ENCODE data around the gene NOSTRIN.
"Not testable (repeated sequence)": the region's sequence is repeated elsewhere in the genome, so short reads cannot be mapped to it uniquely, and the experiment has no call there.

Gene NOSTRIN

GRCh38 chr2:168819050-168819715, 16.7 kb downstream of the NOSTRIN start:
- no peak for DNase-seq (ENCODE audit: low read depth)

DNA sequence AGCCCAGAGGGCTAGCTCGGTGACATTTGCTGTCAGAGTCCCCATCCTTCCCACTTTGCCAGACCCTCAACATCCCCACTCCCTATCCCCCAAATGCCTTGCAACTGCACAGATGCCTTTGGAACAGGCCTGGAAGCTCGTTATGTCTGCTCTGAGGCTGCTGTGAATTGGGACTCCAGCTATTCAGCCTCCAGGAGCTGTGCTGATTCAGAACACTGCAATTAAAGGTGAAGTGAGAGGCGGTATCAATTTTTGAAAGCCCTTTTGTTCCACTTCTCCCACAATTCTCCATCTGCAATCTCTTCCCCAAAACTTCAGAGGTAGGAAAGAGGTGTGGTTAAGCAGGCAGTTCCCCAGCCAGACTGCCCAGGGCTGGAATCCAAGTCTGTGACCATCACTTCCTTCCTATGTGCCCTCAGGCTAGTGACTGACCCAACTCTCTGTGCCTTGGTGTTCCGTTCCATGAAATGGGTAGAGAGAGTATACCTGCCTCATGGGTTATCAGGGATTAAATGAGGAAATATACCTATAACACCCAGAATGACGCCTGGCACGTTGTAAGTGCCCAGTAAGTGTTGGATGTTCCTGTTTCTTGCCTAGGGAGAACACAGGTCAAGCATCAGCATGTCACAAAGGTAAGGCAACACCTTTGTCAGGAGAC, 17.5 kb downstream of the NOSTRIN start:
- no peak for DNase-seq (ENCODE audit: low read depth)

DNA sequence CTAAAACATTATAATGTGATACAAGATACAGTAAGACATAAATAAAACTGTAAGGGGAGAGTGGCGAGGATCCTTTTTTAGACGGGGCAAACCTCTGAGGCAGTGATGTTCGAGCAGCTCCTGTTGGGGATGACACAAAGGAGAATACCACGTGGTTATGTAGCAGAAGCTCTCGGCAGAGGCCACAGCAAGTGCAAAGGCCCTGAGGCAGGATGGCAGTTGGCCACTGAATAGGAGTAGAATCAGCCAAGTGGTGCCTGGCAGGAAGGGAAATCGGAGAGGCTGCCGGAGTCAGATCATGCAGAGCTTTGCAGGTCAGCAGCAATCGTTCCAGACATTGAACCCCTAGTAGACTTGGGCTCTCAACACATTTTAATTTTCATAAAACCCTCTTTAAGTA, 19.1 kb downstream of the NOSTRIN start:
- no peak for DNase-seq (ENCODE audit: low read depth)

GRCh38 chr2:168821992-168822391, 19.6 kb downstream of the NOSTRIN start:
- DNase-seq (ENCODE audit: low read depth), result no peak

DNA sequence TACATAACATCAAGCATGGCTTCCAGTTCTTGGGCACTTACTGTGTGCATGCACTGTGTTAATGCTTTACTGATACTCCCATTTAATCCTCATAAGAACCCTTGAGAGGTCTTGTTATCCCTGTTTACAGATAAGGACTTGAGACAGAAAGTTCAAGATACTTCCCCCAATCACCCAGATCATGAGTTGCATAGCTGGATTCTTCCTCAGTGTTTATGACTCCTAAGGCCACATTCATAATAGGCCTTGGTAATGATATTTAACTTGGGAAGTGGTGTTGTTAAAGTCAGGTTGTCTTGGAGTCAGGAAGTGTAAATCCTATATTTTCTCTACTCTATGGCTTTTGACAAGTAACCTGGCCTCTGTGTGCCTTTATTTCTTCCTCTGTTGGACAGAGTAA, 22.7 kb downstream of the NOSTRIN start:
- no peak for DNase-seq (ENCODE audit: low read depth)

- no peak for DNase-seq (ENCODE audit: low read depth)
These were observed 28.5 kb downstream of the NOSTRIN start for GRCh38 chr2:168830958-168831357.

DNA sequence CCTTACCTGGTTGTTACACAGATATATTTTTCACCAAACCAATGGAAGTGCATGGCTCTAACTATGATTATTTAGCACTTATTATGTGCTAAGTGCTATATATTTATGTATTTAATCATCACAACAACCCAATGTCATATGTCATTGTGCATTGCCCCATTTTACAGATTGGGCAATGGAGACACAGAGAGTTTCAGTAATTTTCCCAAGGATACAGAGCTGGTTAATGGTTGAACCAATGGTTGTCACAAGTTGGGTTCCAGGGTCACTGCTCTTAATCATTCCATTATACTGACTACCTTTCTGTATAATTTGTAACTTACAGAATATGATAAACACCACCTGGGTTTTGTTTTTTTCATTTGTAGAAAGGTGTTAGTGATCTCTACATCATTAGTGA, 29.2 kb downstream of the NOSTRIN start:
- no peak for DNase-seq (ENCODE audit: low read depth)

- DNase-seq (ENCODE audit: low read depth), result no peak
These were observed 33.5 kb downstream of the NOSTRIN start for GRCh38 chr2:168835969-168836368.

GRCh38 chr2:168841445-168841844, 39.0 kb downstream of the NOSTRIN start:
- DNase-seq (ENCODE audit: low read depth), result no peak

DNA sequence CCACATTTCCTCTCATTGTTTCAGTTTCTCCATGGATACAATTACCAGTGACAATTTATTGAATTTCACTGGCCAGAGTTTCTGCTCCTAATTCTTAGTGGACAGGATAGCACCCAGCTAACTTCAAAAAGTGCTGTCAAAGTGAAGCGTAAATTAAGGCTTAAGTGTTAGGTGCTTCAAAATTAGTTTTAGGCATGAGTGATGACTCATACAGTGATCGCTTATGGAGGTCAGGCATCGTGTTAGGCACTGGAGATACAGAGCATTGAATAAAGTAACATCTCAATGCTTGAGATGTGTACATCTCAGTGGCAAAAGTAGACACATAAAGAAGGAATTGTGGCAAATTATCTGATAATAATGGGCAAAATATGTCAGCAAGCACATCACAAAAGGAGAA, 40.8 kb downstream of the NOSTRIN start:
- no peak for DNase-seq (ENCODE audit: low read depth)

- DNase-seq (ENCODE audit: low read depth), result no peak
These were observed 45.8 kb downstream of the NOSTRIN start for GRCh38 chr2:168848225-168848624.

DNA sequence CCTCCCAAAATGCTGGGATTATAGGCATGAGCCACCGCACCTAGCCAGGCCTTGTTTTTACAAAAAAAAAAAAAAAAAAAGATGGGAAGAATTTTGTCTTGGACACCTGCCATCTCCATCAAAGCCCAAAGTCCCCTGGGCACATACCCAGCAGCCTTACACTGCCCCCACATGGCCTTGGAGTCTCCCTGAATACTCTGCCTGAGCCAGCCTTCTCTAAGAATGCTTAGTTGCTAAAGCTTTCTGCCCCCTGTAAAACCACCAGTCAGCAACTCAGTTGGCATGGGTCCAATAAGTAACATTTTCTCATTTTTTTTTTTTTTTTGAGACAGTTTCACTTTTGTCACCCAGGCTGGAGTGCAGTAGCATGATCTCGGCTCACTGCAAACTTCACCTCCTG, 47.2 kb downstream of the NOSTRIN start:
- no peak for DNase-seq (ENCODE audit: low read depth)

- peak; percentile 7 for DNase-seq (ENCODE audit: low read depth)
These were observed 48.4 kb downstream of the NOSTRIN start for GRCh38 chr2:168850846-168851245.

DNA sequence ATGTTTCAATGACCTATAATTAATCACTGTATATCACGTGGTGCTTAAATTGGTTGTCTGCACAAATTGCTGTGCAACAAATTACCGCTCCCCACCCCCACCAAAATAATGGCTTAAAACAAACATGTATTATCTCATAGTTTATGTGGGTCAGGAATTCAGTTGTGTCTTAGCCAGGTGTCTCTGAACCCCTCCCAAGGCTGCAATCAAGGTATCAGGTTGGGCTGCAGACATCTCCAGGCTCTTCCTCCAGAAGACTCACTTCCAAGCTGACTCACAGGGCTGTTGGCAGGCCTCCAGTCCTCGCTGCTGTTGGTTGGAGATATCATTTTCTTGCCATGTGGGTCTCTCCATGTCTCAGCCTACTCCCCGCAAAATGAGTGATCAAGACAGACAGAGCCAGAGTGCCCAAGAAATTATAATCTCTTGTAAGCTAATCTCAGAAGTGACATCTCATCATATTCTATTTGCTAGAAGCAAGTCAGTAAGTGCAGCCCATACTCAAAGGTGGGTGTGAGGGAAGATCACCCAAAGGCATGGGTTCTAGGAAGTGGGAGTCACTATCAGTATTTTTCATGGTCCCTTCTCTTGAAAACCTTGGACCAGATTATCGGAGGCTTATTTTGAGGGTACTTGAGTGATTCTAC, 49.4 kb downstream of the NOSTRIN start:
- DNase-seq (ENCODE audit: low read depth), result peak; percentile 8

GRCh38 chr2:168852481-168852880, 50.0 kb downstream of the NOSTRIN start:
- no peak for DNase-seq (ENCODE audit: low read depth)

DNA sequence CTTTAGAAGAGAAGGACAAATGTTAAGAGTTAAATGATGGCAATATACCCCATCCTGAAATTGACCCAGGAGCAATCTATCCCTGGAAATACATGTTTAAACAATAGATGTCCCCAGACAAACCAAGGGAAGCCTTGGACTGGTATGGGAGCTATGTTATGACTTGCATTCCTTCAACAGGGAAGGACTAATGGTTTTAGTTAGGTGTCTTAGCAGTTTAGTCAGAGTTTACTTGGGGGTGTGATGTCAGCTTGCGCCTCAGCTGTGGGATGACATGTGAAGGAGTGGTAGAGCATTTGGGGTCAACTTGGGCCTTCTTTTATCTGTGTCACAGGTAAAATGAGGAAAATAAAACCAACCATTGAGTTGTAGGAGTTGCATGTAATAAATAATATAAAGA, 51.0 kb downstream of the NOSTRIN start:
- DNase-seq (ENCODE audit: low read depth), result no peak

GRCh38 chr2:168854651-168855050, 52.2 kb downstream of the NOSTRIN start:
- no peak for DNase-seq (ENCODE audit: low read depth)

DNA sequence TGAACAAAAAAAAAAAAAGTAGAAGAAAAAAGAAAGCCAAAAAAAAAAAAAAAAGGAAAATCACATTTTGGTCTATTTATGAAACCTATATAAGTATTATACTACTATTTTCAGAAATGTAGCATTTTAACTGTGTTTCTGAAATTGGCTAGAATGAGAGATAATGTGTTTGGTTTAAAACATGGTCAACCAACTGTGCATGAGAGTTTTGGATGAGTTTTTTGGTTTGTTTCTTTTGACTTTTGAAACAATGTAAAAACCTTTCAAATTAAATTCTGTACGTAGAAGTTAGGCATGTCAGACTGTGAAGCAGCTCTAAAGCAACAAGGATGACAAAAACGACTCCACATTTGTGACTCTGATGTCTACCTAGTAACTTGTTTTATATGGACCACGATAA, 53.2 kb downstream of the NOSTRIN start:
- DNase-seq (ENCODE audit: low read depth), result no peak

GRCh38 chr2:168858146-168858545, 55.7 kb downstream of the NOSTRIN start:
- DNase-seq (ENCODE audit: low read depth), result no peak

DNA sequence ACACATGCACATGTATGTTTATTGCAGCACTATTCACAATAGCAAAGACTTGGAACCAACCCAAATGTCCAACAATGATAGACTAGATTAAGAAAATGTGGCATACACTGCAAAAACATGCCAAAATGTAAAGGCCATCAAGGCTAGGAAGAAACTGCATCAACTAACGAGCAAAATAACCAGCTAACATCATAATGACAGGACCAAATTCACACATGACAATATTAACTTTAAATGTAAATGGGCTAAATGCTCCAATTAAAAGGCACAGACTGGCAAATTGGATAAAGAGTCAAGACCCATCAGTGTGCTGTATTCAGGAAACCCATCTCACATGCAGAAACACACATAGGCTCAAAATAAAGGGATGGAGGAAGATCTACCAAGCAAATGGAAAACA, 64.7 kb downstream of the NOSTRIN start:
- not testable (repeated sequence) for DNase-seq (ENCODE audit: low read depth)

DNA sequence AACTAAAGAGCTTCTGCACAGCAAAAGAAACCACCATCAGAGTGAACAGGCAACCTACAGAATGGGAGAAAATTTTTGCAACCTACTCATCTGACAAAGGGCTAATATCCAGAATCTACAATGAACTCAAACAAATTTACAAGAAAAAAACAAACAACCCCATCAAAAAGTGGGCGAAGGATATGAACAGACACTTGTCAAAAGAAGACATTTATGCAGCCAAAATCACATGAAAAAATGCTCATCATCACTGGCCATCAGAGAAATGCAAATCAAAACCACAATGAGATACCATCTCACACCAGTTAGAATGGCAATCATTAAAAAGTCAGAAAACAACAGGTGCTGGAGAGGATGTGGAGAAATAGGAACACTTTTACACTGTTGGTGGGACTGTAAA, 67.9 kb downstream of the NOSTRIN start:
- DNase-seq (ENCODE audit: low read depth), result not testable (repeated sequence)

GRCh38 chr2:168870824-168871223, 68.4 kb downstream of the NOSTRIN start:
- DNase-seq (ENCODE audit: low read depth), result not testable (repeated sequence)

DNA sequence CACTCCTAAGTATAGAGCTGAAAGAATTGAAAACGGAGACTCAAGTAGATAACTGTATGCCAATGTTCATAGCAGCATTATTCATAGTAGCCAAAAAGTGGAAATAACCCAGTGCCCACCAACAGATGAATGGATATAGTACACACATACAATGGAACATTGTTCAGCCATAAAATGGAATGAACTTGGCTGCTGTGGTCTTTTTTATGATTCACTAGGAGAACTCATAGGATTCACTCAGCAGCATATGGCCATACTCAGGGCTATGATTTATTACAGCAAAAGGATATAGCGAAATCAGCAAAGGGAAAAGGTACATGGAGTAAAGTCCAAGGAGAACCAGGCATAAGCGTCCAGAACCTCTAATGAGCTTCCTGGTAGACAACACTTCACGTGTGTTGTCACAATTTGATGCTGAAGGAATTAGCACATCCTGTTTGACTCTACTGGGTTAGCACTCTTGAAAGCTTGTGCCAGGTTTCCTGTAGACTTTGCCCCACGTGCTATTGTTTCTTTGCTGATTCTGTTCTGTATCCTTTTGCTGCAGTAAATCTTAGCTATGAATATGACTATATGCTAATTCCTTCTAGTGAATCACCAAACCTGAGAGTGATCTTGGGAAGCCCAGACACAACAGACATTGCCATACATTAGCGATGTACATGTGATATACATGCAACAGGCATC, 72.1 kb downstream of the NOSTRIN start:
- DNase-seq (ENCODE audit: low read depth), result no peak

All from GM04503 (cell line).